MM.1S (cell line): ENCODE data around the gene CPNE7.

Source experiments
- DNase-seq: peaks from one replicate; pipeline ENCODE4 v3.0.0-alpha.2; 2015
- H2AFZ ChIP-seq: fragments of 300-600 bp; sonication (generic); 2 replicates; pipeline ENCODE4 v1.6.0; 2016; ENCODE audit warnings: antibody characterized with exemption, low read length
- H3F3A ChIP-seq: fragments of 300-600 bp; sonication (generic); 2 replicates; pipeline ENCODE4 v1.6.1; 2016; ENCODE audit warnings: mild to moderate bottlenecking, antibody characterized with exemption, low read length, moderate library complexity, mixed read lengths; ENCODE audit not compliant: insufficient read depth
- H3K27ac ChIP-seq: fragments of 300-600 bp; sonication (generic); 2 replicates; pipeline ENCODE4 v1.5.1; 2016; ENCODE audit warnings: mild to moderate bottlenecking, low read length
- H3K27me3 ChIP-seq: fragments of 300-600 bp; sonication (generic); replicated peaks from 2 replicates; pipeline ENCODE4 v1.6.0; 2016; ENCODE audit warnings: low read length; ENCODE audit not compliant: insufficient read depth
- H3K36me3 ChIP-seq: fragments of 300-600 bp; sonication (generic); replicated peaks from 2 replicates; pipeline ENCODE4 v1.6.1; 2016; ENCODE audit warnings: mild to moderate bottlenecking, low read length, mixed read lengths; ENCODE audit not compliant: insufficient read depth
- H3K4me1 ChIP-seq: fragments of 300-600 bp; sonication (generic); 2 replicates; pipeline ENCODE4 v1.6.1; 2016; ENCODE audit warnings: low read length, mixed read lengths
- H3K4me2 ChIP-seq: fragments of 300-600 bp; sonication (generic); 2 replicates; pipeline ENCODE4 v1.6.0; 2016; ENCODE audit warnings: low read depth, low read length
- H3K4me3 ChIP-seq: fragments of 300-600 bp; sonication (generic); 2 replicates; pipeline ENCODE4 v1.5.1; 2016; ENCODE audit warnings: low read length, mixed read lengths
- H3K79me2 ChIP-seq: fragments of 300-600 bp; sonication (generic); 2 replicates; pipeline ENCODE4 v1.6.1; 2016; ENCODE audit warnings: mixed run types, low read length, mixed read lengths
- H3K9ac ChIP-seq: fragments of 300-600 bp; sonication (generic); 2 replicates; pipeline ENCODE4 v1.6.1; 2016; ENCODE audit warnings: low read length, mixed read lengths
- H3K9me2 ChIP-seq: fragments of 300-600 bp; sonication (generic); replicated peaks from 2 replicates; pipeline ENCODE4 v1.6.1; 2016; ENCODE audit warnings: mild to moderate bottlenecking, low read length, mixed read lengths; ENCODE audit not compliant: insufficient read depth
- H3K9me3 ChIP-seq: fragments of 300-600 bp; sonication (generic); replicated peaks from 2 replicates; pipeline ENCODE4 v1.6.1; 2016; ENCODE audit warnings: mild to moderate bottlenecking, low read length, mixed read lengths; ENCODE audit not compliant: insufficient read depth
- H4K20me1 ChIP-seq: fragments of 300-600 bp; sonication (generic); 2 replicates; pipeline ENCODE4 v1.6.1; 2016; ENCODE audit warnings: mild to moderate bottlenecking, low read length, moderate library complexity, mixed read lengths; ENCODE audit not compliant: insufficient read depth
- CTCF ChIP-seq: fragments of 300-600 bp; sonication (generic); IDR thresholded peaks from 2 replicates; pipeline ENCODE4 v1.5.1; 2016; ENCODE audit warnings: antibody characterized with exemption, low read length, mixed read lengths
- EZH2 ChIP-seq: fragments of 300-600 bp; sonication (generic); optimal IDR thresholded peaks from 2 replicates; pipeline ENCODE3; 2017; ENCODE audit warnings: low read depth, mild to moderate bottlenecking, antibody characterized with exemption, low read length, mixed read lengths
- EZH2phosphoT487 ChIP-seq: fragments of 300-600 bp; sonication (generic); IDR thresholded peaks from 2 replicates; pipeline ENCODE4 v1.6.1; 2018; ENCODE audit warnings: antibody characterized with exemption, low read length

CPNE7 gene

GRCh38 chr16:89615176-89615575 is 39.6 kb downstream of the CPNE7 start:
- Histone ChIP-seq H3K27ac (no peak overlapping the region), H3K4me2 (no peak overlapping the region), H3K9me3 (no peaks in the 10 kb centered on the region), H3K4me3 (no peak overlapping the region), H3K9me2 (no peaks in the 10 kb centered on the region), H3K79me2 (no peaks in the 10 kb centered on the region), H3K36me3 (no peaks in the 10 kb centered on the region), H3F3A (no peaks in the 10 kb centered on the region), H4K20me1 (no peaks in the 10 kb centered on the region), H2AFZ (no peak overlapping the region), H3K4me1 (peaks cover 10% of the 10 kb centered on the region; the same call in 1 of the 2 replicates), H3K27me3 (no peaks in the 10 kb centered on the region), H3K9ac (no peak overlapping the region)
- no peak for TF ChIP-seq EZH2phosphoT487
- TF ChIP-seq EZH2: no peak
- TF ChIP-seq CTCF: no peak
- no peak for DNase-seq

GRCh38 chr16:89615596-89616090 is 40.1 kb downstream of the CPNE7 start:
- Histone ChIP-seq H3K9me2 (no peaks in the 10 kb centered on the region), H2AFZ (no peak overlapping the region), H3K79me2 (no peaks in the 10 kb centered on the region), H3K36me3 (no peaks in the 10 kb centered on the region), H3K9ac (no peak overlapping the region), H3K4me1 (peaks cover 10% of the 10 kb centered on the region; the same call in 1 of the 2 replicates), H3K4me3 (no peak overlapping the region), H4K20me1 (no peaks in the 10 kb centered on the region), H3K9me3 (no peaks in the 10 kb centered on the region), H3K4me2 (no peak overlapping the region), H3F3A (no peaks in the 10 kb centered on the region), H3K27me3 (no peaks in the 10 kb centered on the region), H3K27ac (no peak overlapping the region)
- DNase-seq: no peak
- no peak for TF ChIP-seq EZH2phosphoT487
- TF ChIP-seq EZH2: no peak
- peak; percentile 50 for TF ChIP-seq CTCF

GRCh38 chr16:89616623-89617022 is 41.1 kb downstream of the CPNE7 start:
- Histone ChIP-seq H3K9me3 (no peaks in the 10 kb centered on the region), H3K4me1 (peaks cover 10% of the 10 kb centered on the region; the same call in 1 of the 2 replicates), H3K79me2 (no peaks in the 10 kb centered on the region), H3K27me3 (no peaks in the 10 kb centered on the region), H3K4me3 (no peak overlapping the region), H3K36me3 (no peaks in the 10 kb centered on the region), H4K20me1 (no peaks in the 10 kb centered on the region), H3K27ac (no peak overlapping the region), H2AFZ (no peak overlapping the region), H3K9ac (no peak overlapping the region), H3K9me2 (no peaks in the 10 kb centered on the region), H3F3A (no peaks in the 10 kb centered on the region), H3K4me2 (no peak overlapping the region)
- no peak for DNase-seq
- no peak for TF ChIP-seq EZH2
- TF ChIP-seq CTCF: no peak
- TF ChIP-seq EZH2phosphoT487: no peak
